SK-N-SH (cell line): ENCODE measurements around the gene FDXR. TPM values are rescaled to one million over a fixed set of nuclear protein-coding genes. Genes with fewer than 3 reads are reported as not detected.

Source experiments
- CTCF ChIA-PET: fragments of 300-600, 350-600 bp; formaldehyde crosslinking; extraction: SDS; loops from one replicate; lab custom pipeline; 2021; lab: Yijun Ruan, JAX
- POLR2A ChIA-PET: fragments of 350-600 bp; sonication (Branson Sonifier 250); formaldehyde crosslinking; extraction: SDS; loops from one replicate; lab custom pipeline; 2020; ENCODE audit warnings: antibody characterized with exemption, inconsistent platforms; lab: Yijun Ruan, JAX
- DNase-seq: peaks from one replicate; pipeline ENCODE4 v3.0.0; 2012
- H2AFZ ChIP-seq: fragments of 200-600 bp; sonication (generic); 2 replicates; pipeline ENCODE4 v1.8.1; 2016; ENCODE audit warnings: antibody characterized with exemption, mild to moderate bottlenecking, low read depth
- H3F3A ChIP-seq: fragments of 200-600 bp; sonication (generic); replicated peaks from 2 replicates; pipeline ENCODE3; 2016; ENCODE audit warnings: antibody characterized with exemption, mild to moderate bottlenecking; ENCODE audit not compliant: insufficient read depth
- H3K27ac ChIP-seq, 2 experiments: fragments of 200-500 bp in 1 of 2; fragments of 200-600 bp in 1 of 2; sonication (Bioruptor generic) in 1 of 2; sonication (generic), shearing (Covaris generic) in 1 of 2; 2 replicates each; pipeline versions ENCODE4 v1.5.1 to v1.6.1; 2014 to 2016; ENCODE audit warnings: low read depth in 2 of 2, inconsistent platforms in 1 of 2, low read length in 1 of 2, mild to moderate bottlenecking in 1 of 2, mixed read lengths in 1 of 2
- H3K27me3 ChIP-seq: fragments of 200-600 bp; sonication (generic), shearing (Covaris generic); 2 replicates; pipeline ENCODE4 v1.6.1; 2016; ENCODE audit warnings: mixed run types; ENCODE audit not compliant: insufficient read depth
- H3K36me3 ChIP-seq, 2 experiments: fragments of 200-500 bp in 1 of 2; fragments of 200-600 bp in 1 of 2; sonication (Bioruptor generic) in 1 of 2; sonication (generic) in 1 of 2; replicated peaks in 1 of 2; 2 replicates each; pipeline versions ENCODE3 to v1.5.1; 2014 to 2016; ENCODE audit warnings: low read length in 1 of 2, mild to moderate bottlenecking in 1 of 2; ENCODE audit not compliant: insufficient read depth in 2 of 2, control insufficient read depth in 1 of 2
- H3K4me1 ChIP-seq, 2 experiments: fragments of 200-500 bp in 1 of 2; fragments of 200-600 bp in 1 of 2; sonication (Bioruptor generic) in 1 of 2; sonication (generic), shearing (Covaris generic) in 1 of 2; 2 replicates each; pipeline versions ENCODE4 v1.5.1 to v1.6.1; 2014 to 2016; ENCODE audit warnings: low read depth in 1 of 2, low read length in 1 of 2, mixed run types in 1 of 2; ENCODE audit not compliant: insufficient read depth in 2 of 2, control insufficient read depth in 1 of 2
- H3K4me2 ChIP-seq: fragments of 200-600 bp; sonication (generic), shearing (Covaris generic); 2 replicates; pipeline ENCODE4 v1.6.1; 2017; ENCODE audit warnings: mixed run types
- H3K4me3 ChIP-seq, 2 experiments: fragments of 200-500 bp in 1 of 2; fragments of 200-600 bp in 1 of 2; sonication (Bioruptor generic) in 1 of 2; sonication (generic), shearing (Covaris generic) in 1 of 2; 2 replicates each; pipeline versions ENCODE4 v1.5.1 to v1.8.1; 2014 to 2016; ENCODE audit warnings: low read depth in 2 of 2, inconsistent platforms in 1 of 2, low read length in 1 of 2, mild to moderate bottlenecking in 1 of 2, mixed read lengths in 1 of 2, moderate library complexity in 1 of 2
- H3K79me2 ChIP-seq: fragments of 200-600 bp; sonication (generic); 2 replicates; pipeline ENCODE4 v1.8.1; 2017; ENCODE audit warnings: mild to moderate bottlenecking; ENCODE audit not compliant: insufficient read depth
- H3K9ac ChIP-seq: fragments of 200-600 bp; sonication (generic); 2 replicates; pipeline ENCODE4 v1.6.1; 2017; ENCODE audit warnings: mixed run types
- H3K9me2 ChIP-seq: fragments of 200-600 bp; sonication (generic); 2 replicates; pipeline ENCODE4 v1.6.1; 2017; ENCODE audit warnings: mixed run types
- H3K9me3 ChIP-seq: fragments of 200-600 bp; sonication (generic); 2 replicates; pipeline ENCODE4 v1.6.1; 2017; ENCODE audit warnings: mixed run types, mild to moderate bottlenecking, moderate library complexity
- H4K20me1 ChIP-seq: fragments of 200-600 bp; sonication (generic); 2 replicates; pipeline ENCODE4 v1.6.1; 2017; ENCODE audit warnings: mild to moderate bottlenecking, mixed run types; ENCODE audit not compliant: insufficient read depth
- ELF1 ChIP-seq: IDR thresholded peaks from 2 replicates; pipeline ENCODE4 v1.4.0; 2012
- EP300 ChIP-seq, 2 experiments: IDR thresholded peaks; 2 replicates each; pipeline versions ENCODE4 v1.4.0 to v1.6.1; 2012; ENCODE audit warnings: borderline replicate concordance in 1 of 2, low read depth in 1 of 2, low read length in 1 of 2
- JUND ChIP-seq: IDR thresholded peaks from 2 replicates; pipeline ENCODE4 v1.4.0; 2012
- NFIC ChIP-seq: IDR thresholded peaks from 2 replicates; pipeline ENCODE4 v1.4.0; 2012; ENCODE audit warnings: borderline replicate concordance
- SMC3 ChIP-seq: IDR thresholded peaks from 2 replicates; pipeline ENCODE4 v1.6.1; 2012; ENCODE audit warnings: low read depth, low read length, improper control_type of control experiment
- TEAD4 ChIP-seq: IDR thresholded peaks from 2 replicates; pipeline ENCODE4 v1.4.0; 2012; ENCODE audit warnings: mild to moderate bottlenecking, borderline replicate concordance; ENCODE audit not compliant: insufficient read depth
- WGBS: methylation state at CpG from one replicate; pipeline ENCODE4 v1.1.6; 2017; ENCODE audit warnings: low lambda C conversion rate; 5-methylcytosine and 5-hydroxymethylcytosine counted together
- polyA plus RNA-seq, 3 experiments: library from polyadenylated mRNA; depleted of rRNA; stranded (reverse); fragments of >200 nt; gene quantifications; 2 replicates each; pipeline ENCODE4 v1.2.3, GENCODE V29; 2012
- TF ChIP-seq, protein P1 (sequence below): IDR thresholded peaks from 2 replicates; pipeline ENCODE4 v1.6.1; 2012; ENCODE audit warnings: mild to moderate bottlenecking, low read depth, low read length, moderate library complexity
- TF ChIP-seq, protein P2 (sequence below): fragments of 150-350 bp; IDR thresholded peaks from 2 replicates; pipeline ENCODE4 v1.6.1; 2016; ENCODE audit warnings: mild to moderate bottlenecking, low read depth, low read length
- TF ChIP-seq, protein P3 (sequence below): IDR thresholded peaks from 2 replicates; pipeline ENCODE4 v1.4.0; 2012; ENCODE audit warnings: low read depth, borderline replicate concordance

The FDXR gene
- polyA plus RNA-seq, 1 of the 3 experiments (the other 2 are of a cell fraction): 86.7 TPM

DNA sequence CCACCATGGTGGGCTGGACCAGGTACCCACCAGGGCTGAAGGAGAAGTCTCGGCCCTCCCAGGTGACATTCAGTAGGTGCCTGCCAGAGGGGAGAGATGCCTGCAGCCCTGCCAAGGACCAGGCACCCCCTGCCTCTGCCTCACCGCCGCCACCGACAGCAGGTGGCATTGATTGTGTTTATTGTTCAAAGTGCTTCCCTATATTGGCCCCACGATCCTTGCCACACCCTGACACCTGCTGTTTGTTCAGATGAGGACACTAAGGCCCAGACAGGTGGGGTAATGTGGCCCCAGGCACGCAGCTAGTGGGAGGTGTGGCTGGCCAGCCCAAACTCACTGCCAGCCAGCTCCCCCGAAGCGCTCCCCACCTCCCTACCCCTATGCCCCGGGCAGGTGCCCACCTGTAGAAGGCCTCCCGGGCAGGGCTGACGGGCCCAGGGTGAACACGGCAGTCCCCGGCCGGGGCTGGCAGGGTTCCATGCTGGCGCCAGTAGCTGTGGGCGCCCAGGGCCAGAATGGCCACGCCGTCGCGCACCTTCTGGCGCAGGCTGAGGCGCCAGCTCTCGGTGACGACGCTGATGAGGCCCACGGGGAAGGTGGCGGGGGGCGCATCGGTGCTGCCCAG, 21.1 kb downstream of the FDXR start:
- CTCF ChIA-PET: interaction anchor here (47.7 to 98.1 kb wide), 2 partner anchors 8 to 34 kb away, joined by 3869 read pairs; partner anchors contain the start of genes FDXR, GRIN2C and NAT9
- H3K27me3 ChIP-seq: peaks cover 36% of the 10 kb centered on the region

More for the DNA sequence above, 21.1 kb downstream of the FDXR start:
- Histone ChIP-seq H3F3A (no peaks in the 10 kb centered on the region), H3K9me3 (no peaks in the 10 kb centered on the region), H3K27ac (no peak overlapping the region), H3K9me2 (no peaks in the 10 kb centered on the region), H3K4me1 (no peaks in the 10 kb centered on the region; a peak in 1 of 4 replicates), H3K79me2 (no peaks in the 10 kb centered on the region), H3K4me3 (no peak overlapping the region), H3K36me3 (no peaks in the 10 kb centered on the region), H3K4me2 (no peak overlapping the region), H3K9ac (no peak overlapping the region), H2AFZ (no peak overlapping the region), H4K20me1 (no peaks in the 10 kb centered on the region)
- DNase-seq: no peak
- WGBS: 51% methylated on average over 16 of the region's 29 CpGs
- POLR2A ChIA-PET: interaction anchor here (0.6 to 1.2 kb wide), 3 partner anchors 10 to 57 kb away, joined by 3 to 5 read pairs (median 3); partner anchors contain the start of gene FDXR
- TF ChIP-seq, protein P1, sequence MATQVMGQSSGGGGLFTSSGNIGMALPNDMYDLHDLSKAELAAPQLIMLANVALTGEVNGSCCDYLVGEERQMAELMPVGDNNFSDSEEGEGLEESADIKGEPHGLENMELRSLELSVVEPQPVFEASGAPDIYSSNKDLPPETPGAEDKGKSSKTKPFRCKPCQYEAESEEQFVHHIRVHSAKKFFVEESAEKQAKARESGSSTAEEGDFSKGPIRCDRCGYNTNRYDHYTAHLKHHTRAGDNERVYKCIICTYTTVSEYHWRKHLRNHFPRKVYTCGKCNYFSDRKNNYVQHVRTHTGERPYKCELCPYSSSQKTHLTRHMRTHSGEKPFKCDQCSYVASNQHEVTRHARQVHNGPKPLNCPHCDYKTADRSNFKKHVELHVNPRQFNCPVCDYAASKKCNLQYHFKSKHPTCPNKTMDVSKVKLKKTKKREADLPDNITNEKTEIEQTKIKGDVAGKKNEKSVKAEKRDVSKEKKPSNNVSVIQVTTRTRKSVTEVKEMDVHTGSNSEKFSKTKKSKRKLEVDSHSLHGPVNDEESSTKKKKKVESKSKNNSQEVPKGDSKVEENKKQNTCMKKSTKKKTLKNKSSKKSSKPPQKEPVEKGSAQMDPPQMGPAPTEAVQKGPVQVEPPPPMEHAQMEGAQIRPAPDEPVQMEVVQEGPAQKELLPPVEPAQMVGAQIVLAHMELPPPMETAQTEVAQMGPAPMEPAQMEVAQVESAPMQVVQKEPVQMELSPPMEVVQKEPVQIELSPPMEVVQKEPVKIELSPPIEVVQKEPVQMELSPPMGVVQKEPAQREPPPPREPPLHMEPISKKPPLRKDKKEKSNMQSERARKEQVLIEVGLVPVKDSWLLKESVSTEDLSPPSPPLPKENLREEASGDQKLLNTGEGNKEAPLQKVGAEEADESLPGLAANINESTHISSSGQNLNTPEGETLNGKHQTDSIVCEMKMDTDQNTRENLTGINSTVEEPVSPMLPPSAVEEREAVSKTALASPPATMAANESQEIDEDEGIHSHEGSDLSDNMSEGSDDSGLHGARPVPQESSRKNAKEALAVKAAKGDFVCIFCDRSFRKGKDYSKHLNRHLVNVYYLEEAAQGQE: no peak
- TF ChIP-seq SMC3 (no peak), NFIC (no peak), ELF1 (no peak), JUND (no peak), EP300 (IDR thresholded peaks at IDR 0.05; ENCODE audit: borderline replicate concordance in 1 of 2, low read depth in 1 of 2, low read length in 1 of 2) (no peak), TEAD4 (no peak)
- TF ChIP-seq, protein P2, sequence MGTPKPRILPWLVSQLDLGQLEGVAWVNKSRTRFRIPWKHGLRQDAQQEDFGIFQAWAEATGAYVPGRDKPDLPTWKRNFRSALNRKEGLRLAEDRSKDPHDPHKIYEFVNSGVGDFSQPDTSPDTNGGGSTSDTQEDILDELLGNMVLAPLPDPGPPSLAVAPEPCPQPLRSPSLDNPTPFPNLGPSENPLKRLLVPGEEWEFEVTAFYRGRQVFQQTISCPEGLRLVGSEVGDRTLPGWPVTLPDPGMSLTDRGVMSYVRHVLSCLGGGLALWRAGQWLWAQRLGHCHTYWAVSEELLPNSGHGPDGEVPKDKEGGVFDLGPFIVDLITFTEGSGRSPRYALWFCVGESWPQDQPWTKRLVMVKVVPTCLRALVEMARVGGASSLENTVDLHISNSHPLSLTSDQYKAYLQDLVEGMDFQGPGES: no peak
- TF ChIP-seq, protein P3, sequence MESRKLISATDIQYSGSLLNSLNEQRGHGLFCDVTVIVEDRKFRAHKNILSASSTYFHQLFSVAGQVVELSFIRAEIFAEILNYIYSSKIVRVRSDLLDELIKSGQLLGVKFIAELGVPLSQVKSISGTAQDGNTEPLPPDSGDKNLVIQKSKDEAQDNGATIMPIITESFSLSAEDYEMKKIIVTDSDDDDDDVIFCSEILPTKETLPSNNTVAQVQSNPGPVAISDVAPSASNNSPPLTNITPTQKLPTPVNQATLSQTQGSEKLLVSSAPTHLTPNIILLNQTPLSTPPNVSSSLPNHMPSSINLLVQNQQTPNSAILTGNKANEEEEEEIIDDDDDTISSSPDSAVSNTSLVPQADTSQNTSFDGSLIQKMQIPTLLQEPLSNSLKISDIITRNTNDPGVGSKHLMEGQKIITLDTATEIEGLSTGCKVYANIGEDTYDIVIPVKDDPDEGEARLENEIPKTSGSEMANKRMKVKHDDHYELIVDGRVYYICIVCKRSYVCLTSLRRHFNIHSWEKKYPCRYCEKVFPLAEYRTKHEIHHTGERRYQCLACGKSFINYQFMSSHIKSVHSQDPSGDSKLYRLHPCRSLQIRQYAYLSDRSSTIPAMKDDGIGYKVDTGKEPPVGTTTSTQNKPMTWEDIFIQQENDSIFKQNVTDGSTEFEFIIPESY: no peak
